HG03558 (cell line): Measurements from ENCODE around the gene C1orf94.

Experiments
- ATAC-seq: cut with Tn5 transposase; IDR thresholded peaks from one replicate; pipeline ENCODE4 v1.9.1; 2021; ENCODE audit warnings: moderate number of reproducible peaks; ENCODE audit not compliant: unreplicated experiment; ENCODE audit errors: extremely low read depth

Gene C1orf94

GRCh38 chr1:34176830-34177603, at the start of gene C1orf94:
C1orf94 (plus strand) TSS chr1:34176907; CDS start chr1:34177790, 883 bp downstream.
- ATAC-seq = no peak

- ATAC-seq = no peak
Observed at GRCh38 chr1:34127006-34128000, 49.4 kb upstream of the C1orf94 start.

GRCh38 chr1:34128186-34128889, 48.4 kb upstream of the C1orf94 start:
- ATAC-seq = no peak

GRCh38 chr1:34129630-34130029, 47.1 kb upstream of the C1orf94 start:
- ATAC-seq = no peak

- no peak for ATAC-seq
Observed at GRCh38 chr1:34130306-34130705, 46.4 kb upstream of the C1orf94 start.

GRCh38 chr1:34131396-34132160, 45.1 kb upstream of the C1orf94 start:
- ATAC-seq = no peak

- no peak for ATAC-seq
Observed at GRCh38 chr1:34132161-34132420, 44.6 kb upstream of the C1orf94 start.

GRCh38 chr1:34137411-34137810, 39.3 kb upstream of the C1orf94 start:
- no peak for ATAC-seq

GRCh38 chr1:34140011-34140676, 36.6 kb upstream of the C1orf94 start:
- no peak for ATAC-seq

- ATAC-seq = no peak
Observed at GRCh38 chr1:34143975-34144374, 32.7 kb upstream of the C1orf94 start.

- no peak for ATAC-seq
Observed at GRCh38 chr1:34144766-34145165, 31.9 kb upstream of the C1orf94 start.

GRCh38 chr1:34147301-34147700, 29.4 kb upstream of the C1orf94 start:
- no peak for ATAC-seq

- ATAC-seq = no peak
Observed at GRCh38 chr1:34149501-34149900, 27.2 kb upstream of the C1orf94 start.

GRCh38 chr1:34153246-34153645, 23.5 kb upstream of the C1orf94 start:
- no peak for ATAC-seq

- ATAC-seq = no peak
Observed at GRCh38 chr1:34155860-34156259, 20.8 kb upstream of the C1orf94 start.

GRCh38 chr1:34156739-34157138, 20.0 kb upstream of the C1orf94 start:
- no peak for ATAC-seq

GRCh38 chr1:34162852-34163766, 13.6 kb upstream of the C1orf94 start:
- ATAC-seq = no peak
